OCI-LY3 (cell line): ENCODE results near the gene LAT.

ENCODE experiments used
- CTCF ChIP-seq: fragments of 200-600, 300-600 bp; sonication (generic); IDR thresholded peaks from 2 replicates; pipeline ENCODE4 v1.5.1; 2014; ENCODE audit warnings: antibody characterized with exemption, low read length, low read depth
- EZH2phosphoT487 ChIP-seq: fragments of 200-600 bp; shearing (Covaris generic); IDR thresholded peaks from 2 replicates; pipeline ENCODE4 v1.6.1; 2018; ENCODE audit warnings: antibody characterized with exemption, mixed run types, low read depth

GRCh38 chr16:29000019-29000418, 15.2 kb downstream of the LAT start:
- TF ChIP-seq CTCF (no peak), EZH2phosphoT487 (no peak)
